Measurements from ENCODE around the gene AP2B1.

GRCh38 chr17:35578929-35579432 lies 8.1 kb upstream of the AP2B1 start:
- TF ChIP-seq CTCF (IDR thresholded peaks at IDR 0.05) (no peak), POLR2A (IDR thresholded peaks at IDR 0.05) (no peak)

Measured in body of pancreas (tissue), 4 donors.